Uterus (tissue), 2 donors: ENCODE data around the gene RERGL.

Source experiments
- POLR2A ChIP-seq, 2 donors: fragments of 450-650 bp; IDR thresholded peaks; one replicate each; pipeline ENCODE4 v1.6.1; 2016; ENCODE audit warnings: antibody characterized with exemption in 2 of 2, mild to moderate bottlenecking in 1 of 2, moderate library complexity in 1 of 2
- TF ChIP-seq, protein P1 (sequence below), 4 experiments: fragments of 200-600 bp in 2 of 4; fragments of 450-650 bp in 2 of 4; sonication (generic) in 2 of 4; IDR thresholded peaks; one replicate each; pipeline ENCODE4 v1.5.1; 2016 to 2019; ENCODE audit warnings: antibody characterized with exemption in 4 of 4, mild to moderate bottlenecking in 2 of 4, moderate library complexity in 1 of 4

DNA sequence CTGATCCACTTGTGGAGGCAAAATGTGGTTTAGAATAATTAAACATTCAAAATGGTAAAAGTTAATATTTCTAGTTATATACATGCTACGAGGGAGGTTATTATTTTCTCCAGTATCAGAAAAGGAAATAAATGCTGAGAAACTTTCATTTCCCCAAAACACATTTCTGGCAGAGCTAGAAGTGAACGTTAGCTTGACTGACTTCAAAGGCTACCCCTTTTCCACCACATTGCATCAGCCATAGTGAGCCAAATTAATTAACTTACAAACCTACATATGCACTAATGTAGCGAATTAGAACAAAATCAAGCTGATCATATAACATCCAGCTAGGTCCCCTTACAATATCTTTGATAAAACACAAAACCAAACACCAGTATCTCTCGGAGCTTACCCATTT is 49.3 kb upstream of the RERGL start:
- no peak for TF ChIP-seq POLR2A (IDR thresholded peaks at IDR 0.05)
- TF ChIP-seq, protein P1, sequence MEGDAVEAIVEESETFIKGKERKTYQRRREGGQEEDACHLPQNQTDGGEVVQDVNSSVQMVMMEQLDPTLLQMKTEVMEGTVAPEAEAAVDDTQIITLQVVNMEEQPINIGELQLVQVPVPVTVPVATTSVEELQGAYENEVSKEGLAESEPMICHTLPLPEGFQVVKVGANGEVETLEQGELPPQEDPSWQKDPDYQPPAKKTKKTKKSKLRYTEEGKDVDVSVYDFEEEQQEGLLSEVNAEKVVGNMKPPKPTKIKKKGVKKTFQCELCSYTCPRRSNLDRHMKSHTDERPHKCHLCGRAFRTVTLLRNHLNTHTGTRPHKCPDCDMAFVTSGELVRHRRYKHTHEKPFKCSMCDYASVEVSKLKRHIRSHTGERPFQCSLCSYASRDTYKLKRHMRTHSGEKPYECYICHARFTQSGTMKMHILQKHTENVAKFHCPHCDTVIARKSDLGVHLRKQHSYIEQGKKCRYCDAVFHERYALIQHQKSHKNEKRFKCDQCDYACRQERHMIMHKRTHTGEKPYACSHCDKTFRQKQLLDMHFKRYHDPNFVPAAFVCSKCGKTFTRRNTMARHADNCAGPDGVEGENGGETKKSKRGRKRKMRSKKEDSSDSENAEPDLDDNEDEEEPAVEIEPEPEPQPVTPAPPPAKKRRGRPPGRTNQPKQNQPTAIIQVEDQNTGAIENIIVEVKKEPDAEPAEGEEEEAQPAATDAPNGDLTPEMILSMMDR (IDR thresholded peaks at IDR 0.05) = no peak
